IPS-NIHi7 (cell line): ENCODE measurements around the gene SEMA6A.
"Not testable (repeated sequence)": the region's sequence is repeated elsewhere in the genome, so short reads cannot be mapped to it uniquely, and the experiment has no call there.

Experiments
- DNase-seq: peaks from one replicate; pipeline ENCODE4 v3.0.0; 2012; ENCODE audit warnings: mixed read lengths; ENCODE audit errors: extremely low spot score

Gene SEMA6A

DNA sequence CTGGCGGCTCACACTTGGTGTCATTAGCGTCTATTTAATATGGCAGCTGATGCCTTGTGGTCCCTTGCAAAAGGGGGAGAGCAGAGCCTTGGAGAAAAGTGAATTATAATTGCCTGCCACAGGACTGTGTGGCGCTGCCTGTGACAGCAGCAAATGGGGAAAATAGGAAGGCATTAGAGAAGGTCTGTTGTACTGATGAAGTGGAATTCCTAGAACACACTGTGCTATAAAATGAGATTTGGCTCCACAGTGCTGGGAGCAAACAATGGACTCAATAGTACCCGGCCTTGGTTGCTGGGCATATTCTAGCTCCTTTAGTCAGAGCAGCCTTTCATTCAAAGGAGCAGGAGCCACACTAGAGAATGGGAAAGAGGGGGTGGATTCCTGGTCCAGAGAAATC lies 21.3 kb downstream of the SEMA6A start:
- no peak for DNase-seq

DNA sequence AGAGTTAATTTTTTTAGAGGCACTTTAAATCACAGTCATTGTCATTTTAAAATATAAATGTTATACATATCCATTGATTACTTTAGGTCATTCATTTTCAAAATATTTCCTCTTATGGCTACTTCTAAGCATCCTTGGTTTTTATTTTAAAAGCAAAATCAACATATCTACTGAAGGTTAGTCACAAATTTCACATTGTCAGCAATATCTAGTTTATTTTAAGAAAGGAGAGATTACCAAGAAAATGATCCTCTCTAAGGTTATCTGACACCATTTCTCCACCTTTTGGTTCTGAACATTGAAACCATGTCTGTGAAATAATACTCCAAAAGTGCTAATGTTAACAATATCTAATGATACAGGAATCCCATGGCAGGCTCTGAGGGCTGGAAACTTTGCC lies 24.5 kb downstream of the SEMA6A start:
- DNase-seq = no peak

DNA sequence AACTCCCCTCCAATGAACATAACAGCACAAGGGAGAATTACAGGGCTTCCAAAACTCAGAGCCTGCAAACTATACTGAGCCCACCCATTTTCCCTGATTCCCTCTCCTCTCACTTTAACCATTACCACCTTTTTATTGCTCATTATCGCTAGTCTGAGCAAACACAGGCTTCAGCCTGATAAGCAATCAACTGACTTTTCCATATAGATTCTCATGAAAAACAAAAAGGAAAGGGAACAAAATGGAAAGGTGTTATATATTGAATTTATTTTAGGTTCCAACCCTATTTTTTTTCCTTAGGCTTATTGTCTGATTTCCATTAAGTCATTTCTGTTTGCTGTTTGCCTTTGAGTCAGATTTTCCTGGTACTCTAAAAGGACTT lies 27.9 kb downstream of the SEMA6A start:
- DNase-seq = no peak

DNA sequence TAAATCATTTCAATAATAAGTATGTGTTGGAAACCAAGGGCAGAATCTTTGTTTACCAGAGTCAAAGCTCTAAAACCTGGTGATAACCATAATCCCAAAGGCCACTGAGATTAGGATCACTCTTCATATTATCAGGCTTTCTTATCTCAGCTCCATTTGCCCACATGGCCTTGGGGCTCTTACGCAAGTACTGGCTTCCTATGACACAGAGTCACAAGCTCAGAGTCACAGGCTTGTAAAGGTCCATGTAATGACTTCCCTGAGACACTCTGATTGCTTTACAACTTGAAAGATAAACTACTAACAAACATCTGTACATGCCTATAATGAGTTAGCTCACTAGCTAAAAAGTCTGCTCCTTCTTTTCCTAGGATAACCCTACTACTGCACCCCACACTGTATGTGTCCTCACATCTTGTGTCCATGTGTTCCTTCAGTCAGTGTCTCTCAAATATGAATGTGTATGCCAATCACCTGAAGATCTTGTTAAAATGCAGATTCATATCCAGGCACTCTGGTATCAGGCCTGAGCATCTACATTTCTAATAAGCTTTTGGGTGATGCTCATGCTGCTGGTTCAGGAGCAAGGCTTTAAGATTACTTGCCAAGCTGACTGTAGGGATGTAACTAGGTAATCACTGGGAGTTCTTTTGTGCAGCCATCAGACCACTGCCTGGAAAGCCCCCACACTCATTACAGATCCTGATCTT lies 28.4 kb downstream of the SEMA6A start:
- DNase-seq = no peak

DNA sequence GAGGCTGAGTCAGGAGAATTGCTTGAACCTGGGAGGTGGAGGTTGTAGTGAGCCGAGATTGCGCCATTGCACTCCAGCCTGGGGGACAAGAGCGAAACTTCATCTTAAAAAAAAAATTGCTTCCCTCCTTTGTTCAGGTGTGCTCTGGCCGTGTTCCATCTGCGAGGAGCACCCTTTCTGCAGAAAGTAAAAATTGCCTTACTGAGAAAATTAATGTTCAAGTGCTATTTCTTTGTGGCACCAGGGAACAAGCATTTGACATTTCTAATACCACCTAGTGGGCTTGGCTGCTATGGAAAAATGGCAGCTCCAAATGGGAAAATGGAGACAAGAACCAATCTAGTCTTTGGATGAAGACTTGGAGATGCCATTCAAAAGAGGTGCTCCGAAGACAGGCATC lies 29.2 kb downstream of the SEMA6A start:
- DNase-seq = not testable (repeated sequence)

DNA sequence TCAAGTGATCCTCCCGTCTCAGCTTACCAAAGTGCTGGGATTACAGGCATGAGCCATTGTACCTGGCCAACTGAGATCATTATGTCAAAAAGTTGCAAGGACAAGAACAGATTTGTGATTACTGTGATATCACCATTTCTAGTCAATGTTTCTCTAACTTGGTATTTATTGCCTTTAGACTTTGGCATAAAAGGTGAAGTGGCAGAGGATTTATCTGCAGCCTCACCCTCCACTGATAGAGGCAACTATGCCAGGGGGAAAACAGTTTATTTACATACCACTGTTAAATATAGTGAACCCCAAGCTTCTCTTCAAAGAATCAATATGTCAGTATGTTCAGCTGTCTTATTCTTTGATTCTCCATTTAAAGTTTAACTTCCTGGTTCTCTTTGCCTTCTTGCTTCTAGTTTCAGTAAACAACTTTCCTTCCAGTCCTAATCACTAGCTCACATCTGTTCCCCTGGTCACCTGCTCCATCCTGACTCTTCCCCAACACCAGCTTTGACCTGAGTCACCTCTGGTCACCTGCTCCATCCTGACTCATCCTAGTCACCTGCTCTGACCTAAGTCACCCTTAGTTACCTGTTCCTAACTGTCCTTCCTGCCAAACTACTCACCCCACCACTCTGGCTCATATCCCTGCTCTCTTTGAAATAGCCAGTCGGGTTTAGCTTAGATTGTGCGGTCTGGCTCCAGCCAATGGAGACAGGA lies 29.9 kb downstream of the SEMA6A start:
- DNase-seq = no peak

DNA sequence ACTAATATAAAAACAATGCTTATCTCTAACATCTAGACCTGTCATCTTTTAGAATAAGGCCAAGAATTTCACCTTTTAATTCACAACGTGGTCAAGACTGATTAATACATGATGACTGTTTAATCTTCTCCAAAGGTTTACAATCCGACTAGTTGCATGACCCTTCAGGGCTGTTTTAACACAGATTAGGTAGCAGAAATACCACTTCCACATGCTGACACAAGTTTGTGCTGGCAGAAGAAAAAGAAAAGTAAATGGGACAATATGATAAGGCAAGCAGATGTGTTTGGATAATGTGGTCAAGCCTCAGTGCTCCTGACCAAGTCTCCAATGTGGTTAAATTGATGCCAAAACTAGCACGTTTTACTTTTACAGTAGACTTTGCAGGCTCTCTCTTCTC lies 31.1 kb downstream of the SEMA6A start:
- DNase-seq = no peak

DNA sequence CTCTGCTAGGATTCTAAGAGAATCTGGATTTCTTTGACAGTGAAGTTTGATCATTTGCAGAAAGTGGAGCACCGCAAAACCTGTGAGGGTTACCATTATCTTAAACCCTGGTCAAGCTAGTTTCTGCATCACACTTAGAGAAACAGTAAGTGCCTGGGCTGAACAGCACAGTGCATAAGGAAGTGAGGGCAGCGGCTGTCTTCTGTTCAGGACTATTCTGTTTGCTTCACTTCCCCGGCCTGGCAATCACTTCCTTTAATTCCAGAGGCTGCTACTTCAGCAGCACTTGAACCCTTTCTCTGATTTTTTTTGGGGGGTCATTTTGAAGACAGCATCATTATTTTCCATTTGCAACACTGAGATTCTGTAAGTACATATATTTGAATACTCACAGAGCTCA lies 32.0 kb downstream of the SEMA6A start:
- no peak for DNase-seq

DNA sequence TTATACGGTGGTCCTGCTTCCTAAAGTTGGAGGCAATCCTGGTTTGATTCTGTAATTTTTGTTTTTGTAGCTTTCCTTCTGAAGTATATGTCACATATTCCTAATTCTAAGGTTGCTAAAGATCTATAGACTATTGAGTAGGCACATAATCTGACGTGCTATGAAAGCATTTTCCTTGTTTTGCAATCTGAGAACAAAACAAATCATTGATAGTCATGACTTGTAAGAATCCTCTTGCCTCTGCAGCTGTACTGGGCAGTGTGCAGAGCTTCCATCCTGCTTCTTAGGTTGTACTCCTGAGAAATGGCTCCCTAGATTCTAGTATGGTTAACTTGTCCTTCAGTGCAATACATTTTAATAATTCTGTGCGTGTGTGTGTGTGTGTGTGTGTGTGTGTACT lies 35.4 kb downstream of the SEMA6A start:
- DNase-seq = no peak

DNA sequence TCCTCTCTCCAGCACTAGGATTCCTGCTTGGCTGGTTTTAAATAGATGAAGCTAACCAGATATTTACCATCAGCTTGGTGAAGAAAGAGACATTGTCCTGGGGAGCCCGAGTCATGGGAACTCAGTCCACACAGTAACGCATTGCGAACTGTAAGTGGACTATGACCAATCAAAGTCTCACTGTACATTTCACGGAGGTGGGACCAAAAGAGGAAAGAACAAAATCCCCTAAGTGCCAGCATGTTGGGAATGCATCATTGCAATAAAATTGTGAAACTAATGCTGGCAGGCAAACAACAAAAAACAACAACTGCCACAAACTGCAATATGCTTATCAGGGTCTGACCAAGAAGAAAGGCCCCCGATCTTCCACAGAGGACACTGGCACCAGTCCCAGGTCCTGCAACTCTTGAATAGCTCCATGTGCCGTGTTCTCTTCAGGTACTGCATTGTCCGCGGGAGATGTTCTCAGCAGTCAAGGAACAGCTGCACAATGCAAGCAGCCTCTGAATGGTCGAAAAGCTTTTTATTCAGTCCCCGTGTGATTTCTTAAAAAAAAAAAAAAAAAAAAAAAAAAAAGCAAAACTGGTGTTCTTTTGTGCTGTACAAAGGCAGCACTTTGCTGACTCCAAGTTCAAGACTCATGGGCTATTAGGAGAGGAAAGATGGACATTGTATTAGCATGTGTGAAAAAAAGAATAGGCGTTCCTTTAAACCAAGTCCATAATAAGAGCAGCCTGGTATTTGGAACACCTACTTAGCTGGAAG lies 38.1 kb downstream of the SEMA6A start:
- no peak for DNase-seq

DNA sequence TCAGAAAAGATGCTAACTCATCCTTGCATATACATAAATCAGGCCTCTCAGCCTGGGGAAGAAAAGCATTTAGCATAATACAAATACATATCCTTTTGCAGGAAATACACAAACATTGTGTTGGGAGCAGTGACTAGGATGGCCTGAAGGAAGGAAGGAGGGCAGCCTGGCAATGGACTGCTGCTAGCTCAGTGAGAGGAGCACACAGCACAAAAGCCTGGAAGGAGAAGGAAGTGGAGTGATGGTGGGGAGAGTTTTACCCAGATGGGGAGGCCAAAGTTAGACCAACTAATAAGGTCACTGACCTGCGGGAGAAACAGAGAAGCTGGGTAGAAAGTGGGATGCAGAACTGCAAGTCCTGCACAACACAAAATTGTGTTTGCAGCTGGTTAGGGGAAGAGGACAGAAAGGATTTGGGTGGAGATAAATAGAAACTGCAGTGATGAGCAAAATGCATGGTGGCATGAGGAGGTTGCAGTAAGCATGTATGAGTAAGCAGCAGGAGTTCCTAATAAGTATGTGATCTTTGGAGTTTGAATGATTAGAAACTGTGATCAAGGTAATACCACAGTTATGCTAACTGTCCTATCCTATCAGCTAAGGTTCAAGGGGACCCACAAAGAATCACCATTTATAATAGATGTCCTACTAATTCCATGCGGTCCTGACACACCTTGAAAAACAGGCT lies 39.5 kb downstream of the SEMA6A start:
- no peak for DNase-seq

DNA sequence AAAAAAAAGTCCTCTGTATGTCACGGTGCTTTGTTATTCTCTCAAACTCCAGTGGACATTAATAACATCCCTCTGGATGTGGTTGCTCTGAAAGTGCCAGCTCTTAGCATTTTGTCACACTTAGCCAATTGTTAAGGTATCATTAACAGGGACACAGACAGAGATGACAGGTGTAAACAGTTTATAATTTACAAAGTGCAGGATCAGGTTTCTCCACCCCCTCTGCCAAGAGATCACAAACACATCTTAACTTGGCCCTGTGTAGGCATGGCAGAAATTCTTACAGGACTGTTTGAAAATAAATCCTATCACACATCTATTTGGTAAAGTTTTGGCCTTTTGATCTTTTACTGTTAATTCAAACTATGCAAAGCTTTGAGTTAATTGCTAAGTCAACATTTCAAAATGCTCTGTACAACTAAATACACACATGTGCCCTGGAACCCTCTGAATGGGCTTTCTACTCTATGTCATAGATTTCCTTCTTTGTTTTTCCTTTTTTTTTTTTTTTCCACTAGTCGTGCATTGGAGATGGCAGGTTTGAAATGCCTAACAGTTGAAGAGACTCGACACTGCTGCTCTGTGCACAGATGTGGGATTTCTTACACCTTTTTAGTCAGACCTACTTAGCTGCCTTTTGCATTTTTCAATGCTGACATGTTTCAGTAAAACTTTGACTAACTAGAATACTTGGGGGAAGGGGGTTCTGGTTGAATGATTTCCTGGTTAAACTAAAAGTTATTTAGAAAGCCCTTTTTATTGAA lies 41.7 kb downstream of the SEMA6A start:
- DNase-seq = no peak

DNA sequence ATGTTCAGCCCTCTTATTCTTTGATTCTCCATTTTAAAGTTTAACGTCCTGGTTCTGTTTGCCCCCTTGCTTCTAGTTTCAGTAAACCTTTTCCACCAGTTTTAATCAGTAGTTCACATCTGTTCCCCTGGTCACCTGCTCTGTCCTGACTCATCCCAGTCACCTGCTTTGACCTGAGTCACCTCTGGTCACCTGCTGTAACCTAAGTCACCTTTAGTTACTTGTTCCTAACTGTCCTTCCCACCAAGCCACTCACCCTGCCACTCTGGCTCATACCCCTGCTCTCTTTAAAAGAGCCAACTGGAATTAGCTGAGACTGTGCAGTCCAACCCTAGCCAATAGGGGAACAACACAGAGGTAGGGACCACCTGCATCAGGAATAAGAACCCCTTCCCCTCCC lies 43.0 kb downstream of the SEMA6A start:
- DNase-seq = no peak

DNA sequence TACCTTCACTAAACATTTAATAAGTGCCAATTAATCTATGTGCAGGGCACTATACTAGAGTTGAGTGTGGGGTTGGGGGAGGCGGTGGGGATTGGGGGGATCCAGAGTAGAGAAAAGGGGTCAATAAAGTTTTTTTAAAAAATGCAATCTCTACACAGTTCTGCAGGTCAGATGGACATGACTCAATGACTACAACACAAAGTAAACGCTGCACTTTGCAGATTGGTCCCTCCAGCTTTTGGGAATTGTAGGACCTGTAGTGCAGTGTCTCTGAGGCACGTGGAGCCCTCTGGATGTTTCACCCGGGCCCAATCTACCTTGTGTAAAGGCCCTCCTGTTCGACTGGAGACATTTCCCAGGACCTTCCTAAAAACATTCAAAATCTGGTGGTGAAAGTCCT lies 43.5 kb downstream of the SEMA6A start:
- DNase-seq = no peak

DNA sequence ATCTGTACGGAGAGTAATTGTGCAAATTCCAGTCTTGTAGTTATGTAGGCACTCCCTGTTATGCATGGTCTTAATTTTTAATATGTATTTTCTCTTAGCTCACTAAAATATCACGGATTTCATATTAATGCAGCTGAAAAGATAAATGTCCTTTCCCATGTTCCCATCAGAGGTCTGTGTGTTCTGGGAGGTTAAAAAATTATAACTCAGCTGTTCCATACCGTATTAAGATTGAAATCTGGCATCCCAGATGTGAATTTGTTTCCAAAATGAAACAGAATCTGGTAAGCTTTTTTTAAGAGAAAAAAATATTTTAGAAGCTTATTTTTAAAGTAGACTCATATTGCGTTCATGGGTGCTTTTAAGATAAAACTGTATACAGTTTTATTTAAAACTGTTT lies 44.3 kb downstream of the SEMA6A start:
- no peak for DNase-seq

DNA sequence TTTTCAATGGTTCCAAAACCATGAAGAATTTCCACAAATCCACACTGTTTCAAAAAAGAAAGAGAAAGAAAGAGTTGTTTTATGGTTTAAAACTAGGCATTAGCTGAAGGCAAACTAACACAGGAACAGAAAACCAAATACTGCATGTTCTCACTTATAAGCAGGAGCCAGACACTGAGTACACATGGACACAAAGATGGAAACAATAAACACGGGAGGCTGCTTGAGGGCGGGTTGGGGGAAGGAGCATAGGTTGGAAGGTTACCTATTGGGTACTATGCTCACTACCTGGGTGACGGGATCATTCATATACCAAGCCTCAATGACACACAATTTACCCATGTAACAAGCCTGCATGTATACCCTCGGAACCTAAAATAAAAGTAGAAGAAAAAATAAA lies 45.0 kb downstream of the SEMA6A start:
- DNase-seq = no peak

DNA sequence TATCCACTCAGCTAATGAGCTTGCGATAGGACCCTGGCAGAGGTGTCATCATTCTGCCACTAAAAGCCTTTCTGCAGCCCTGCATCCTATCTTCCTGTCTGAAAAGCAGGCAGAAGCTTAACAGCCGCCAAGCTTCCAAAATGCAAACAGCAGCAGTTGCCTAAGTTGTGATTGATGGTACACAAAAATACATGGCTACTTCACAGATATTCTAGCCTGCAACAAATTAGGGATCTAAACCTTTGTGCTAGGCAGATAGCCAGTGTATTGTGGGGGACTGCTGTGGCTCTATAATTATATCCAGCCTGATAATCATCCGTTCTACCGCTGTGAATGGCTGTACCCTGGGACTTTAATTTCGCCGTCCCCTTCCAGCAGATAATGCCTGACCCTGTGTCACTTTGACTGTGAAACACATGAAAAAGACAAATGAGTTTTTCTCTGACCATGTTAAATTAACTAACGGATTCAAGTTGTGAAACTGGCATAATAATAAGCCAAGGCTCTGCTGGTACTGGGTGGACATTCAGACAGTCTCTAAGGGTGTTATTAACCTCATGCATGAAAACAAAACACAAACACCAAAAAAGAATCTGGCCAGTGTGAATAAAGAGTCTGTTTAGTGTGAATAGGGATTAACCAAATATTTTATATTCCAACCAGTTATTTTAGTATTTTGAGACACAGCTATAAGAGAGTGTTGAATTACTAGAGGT lies 45.9 kb downstream of the SEMA6A start:
- no peak for DNase-seq

DNA sequence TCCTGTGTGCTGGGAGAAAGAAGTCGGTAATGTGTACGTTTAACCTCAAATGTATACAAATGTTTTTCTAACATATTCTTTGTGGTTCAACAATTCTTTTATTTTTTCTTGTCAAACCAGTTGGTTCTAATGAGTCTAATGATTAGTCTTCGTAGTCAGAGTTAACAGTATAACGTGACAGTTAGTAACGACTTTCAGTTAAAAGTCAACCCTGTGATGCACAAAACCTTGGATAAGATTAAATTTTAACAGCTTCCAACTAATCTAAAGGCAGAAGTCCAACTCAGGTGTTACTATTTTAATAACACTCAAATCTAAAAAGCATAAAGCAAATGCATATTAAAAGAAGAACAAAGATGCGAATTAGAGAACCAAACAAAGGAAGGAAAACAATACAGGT lies 47.0 kb downstream of the SEMA6A start:
- no peak for DNase-seq

DNA sequence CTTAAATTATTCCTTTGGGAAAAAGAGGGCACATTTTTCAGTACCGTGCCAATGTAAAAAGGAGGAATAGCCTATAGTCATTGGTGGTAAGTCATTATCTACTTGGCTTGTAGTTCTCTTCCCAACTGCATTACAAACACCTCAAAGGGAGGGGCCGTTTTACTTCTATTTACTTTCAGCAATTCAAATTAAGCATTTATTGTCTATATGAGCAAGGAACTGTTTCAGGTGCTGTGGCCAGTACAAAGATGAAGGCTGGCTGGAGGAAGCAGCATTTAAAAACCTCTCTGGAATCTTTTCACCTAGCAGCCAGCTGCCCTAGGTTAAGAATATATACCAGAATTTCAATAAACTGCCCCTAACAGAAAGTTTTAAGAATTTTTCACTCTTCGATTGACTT lies 48.9 kb downstream of the SEMA6A start:
- no peak for DNase-seq

DNA sequence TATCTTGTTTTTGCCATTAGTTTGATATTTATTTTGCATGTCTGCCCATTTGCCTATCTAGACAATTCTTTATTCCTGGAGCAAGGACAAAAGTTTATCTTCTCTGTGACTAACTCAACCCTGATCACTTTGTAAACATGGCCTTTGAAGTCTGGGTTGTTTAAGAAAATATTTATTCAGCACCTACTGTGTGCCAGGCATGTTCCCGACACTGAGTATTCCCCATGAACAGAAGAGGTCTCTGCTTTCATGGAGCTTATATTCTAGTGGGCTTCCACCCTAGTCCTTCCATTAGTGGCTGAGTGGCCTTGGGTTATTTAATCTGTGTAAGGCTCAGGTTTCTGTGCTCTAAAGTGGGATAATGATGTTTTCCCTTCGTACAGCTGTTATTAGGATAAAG lies 49.7 kb downstream of the SEMA6A start:
- no peak for DNase-seq
